Fibroblast of pulmonary artery (primary cell): ENCODE measurements around the gene TSPYL1.

Experiments used
- DNase-seq: peaks from one replicate; pipeline ENCODE4 v3.0.0-alpha.2; 2010; ENCODE audit warnings: low read depth
- H3K4me3 ChIP-seq: replicated peaks from 2 replicates; pipeline ENCODE4 v1.5.1; 2011; ENCODE audit warnings: low read depth, mild to moderate bottlenecking, control low read depth, low read length, moderate library complexity
- TF ChIP-seq, protein P1 (sequence below): IDR thresholded peaks from 2 replicates; pipeline ENCODE4 v1.5.1; 2011; ENCODE audit warnings: mild to moderate bottlenecking, control low read depth, low read length, inconsistent platforms; ENCODE audit errors: missing control alignments

The TSPYL1 gene

GRCh38 chr6:116244284-116244683 is 35.4 kb downstream of the TSPYL1 start:
- no peak overlapping the region for H3K4me3 ChIP-seq
- DNase-seq, result no peak
- TF ChIP-seq, protein P1, sequence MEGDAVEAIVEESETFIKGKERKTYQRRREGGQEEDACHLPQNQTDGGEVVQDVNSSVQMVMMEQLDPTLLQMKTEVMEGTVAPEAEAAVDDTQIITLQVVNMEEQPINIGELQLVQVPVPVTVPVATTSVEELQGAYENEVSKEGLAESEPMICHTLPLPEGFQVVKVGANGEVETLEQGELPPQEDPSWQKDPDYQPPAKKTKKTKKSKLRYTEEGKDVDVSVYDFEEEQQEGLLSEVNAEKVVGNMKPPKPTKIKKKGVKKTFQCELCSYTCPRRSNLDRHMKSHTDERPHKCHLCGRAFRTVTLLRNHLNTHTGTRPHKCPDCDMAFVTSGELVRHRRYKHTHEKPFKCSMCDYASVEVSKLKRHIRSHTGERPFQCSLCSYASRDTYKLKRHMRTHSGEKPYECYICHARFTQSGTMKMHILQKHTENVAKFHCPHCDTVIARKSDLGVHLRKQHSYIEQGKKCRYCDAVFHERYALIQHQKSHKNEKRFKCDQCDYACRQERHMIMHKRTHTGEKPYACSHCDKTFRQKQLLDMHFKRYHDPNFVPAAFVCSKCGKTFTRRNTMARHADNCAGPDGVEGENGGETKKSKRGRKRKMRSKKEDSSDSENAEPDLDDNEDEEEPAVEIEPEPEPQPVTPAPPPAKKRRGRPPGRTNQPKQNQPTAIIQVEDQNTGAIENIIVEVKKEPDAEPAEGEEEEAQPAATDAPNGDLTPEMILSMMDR, result no peak

- no peak for DNase-seq
- TF ChIP-seq, protein P1, result no peak
- H3K4me3 ChIP-seq, result no peak overlapping the region
Measured at GRCh38 chr6:116239856-116240255, 39.9 kb downstream of the TSPYL1 start.

DNA sequence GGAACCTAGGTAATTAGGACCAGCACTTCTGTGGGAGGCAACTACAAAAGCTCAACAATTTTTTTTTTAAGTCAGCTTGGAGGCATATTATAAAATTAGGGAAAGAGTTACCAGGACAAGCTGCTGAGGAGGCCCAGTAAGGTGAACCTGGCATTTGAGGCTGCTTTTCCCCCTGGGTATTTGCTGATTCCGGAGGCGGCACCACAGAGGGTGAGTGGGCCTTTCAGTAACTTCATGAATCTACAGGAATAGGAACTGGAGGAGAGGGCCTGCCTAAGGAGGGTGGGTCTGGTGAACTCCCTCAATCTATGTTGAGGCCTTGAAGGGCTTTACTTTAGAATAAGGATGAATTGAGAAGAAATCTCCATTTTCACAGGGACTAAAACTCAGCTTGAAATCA is 40.5 kb downstream of the TSPYL1 start:
- no peak overlapping the region for H3K4me3 ChIP-seq
- no peak for DNase-seq
- TF ChIP-seq, protein P1, result no peak

GRCh38 chr6:116238083-116238482 is 41.6 kb downstream of the TSPYL1 start:
- DNase-seq, result no peak
- H3K4me3 ChIP-seq, result no peak overlapping the region
- TF ChIP-seq, protein P1, result no peak

DNA sequence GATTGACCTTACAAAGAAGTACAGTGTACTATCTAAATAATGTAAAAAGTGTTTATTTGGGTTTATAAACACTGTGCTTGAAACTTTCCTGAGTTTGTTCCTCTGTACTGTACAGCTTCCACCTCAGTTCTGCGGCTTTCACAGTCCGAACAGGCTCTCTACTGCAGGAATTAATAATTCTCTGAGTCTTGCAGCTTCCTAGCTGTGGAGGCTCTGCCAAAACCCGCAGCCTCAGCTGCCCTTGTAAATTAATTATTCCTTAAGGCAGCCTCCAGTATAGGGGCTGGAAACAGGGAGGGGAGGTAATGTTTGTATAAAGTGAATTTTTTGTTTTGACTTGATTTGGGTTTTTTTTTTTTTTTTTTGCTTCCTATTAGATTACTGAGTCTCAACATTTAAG is 45.0 kb downstream of the TSPYL1 start:
- TF ChIP-seq, protein P1, result no peak
- no peak overlapping the region for H3K4me3 ChIP-seq
- no peak for DNase-seq

- TF ChIP-seq, protein P1, result no peak
- peak overlapping the region; percentile 45 for H3K4me3 ChIP-seq
- peak; percentile 97 for DNase-seq
Measured at GRCh38 chr6:116229287-116229913, 50.3 kb downstream of the TSPYL1 start.
